Activated CD8-positive, alpha-beta memory T cell treated with anti-CD3 and anti-CD28 coated beads, Interleukin-2, amount 50 U/mL, for 1 hour (primary cell): ENCODE measurements around the gene CENPI.
"Not testable (repeated sequence)": the region's sequence is repeated elsewhere in the genome, so short reads cannot be mapped to it uniquely, and the experiment has no call there.

Experiments used
- DNase-seq: peaks from one replicate; pipeline ENCODE4 v3.0.0-alpha.2; 2020; ENCODE audit errors: extremely low read depth

The CENPI gene, protein sequence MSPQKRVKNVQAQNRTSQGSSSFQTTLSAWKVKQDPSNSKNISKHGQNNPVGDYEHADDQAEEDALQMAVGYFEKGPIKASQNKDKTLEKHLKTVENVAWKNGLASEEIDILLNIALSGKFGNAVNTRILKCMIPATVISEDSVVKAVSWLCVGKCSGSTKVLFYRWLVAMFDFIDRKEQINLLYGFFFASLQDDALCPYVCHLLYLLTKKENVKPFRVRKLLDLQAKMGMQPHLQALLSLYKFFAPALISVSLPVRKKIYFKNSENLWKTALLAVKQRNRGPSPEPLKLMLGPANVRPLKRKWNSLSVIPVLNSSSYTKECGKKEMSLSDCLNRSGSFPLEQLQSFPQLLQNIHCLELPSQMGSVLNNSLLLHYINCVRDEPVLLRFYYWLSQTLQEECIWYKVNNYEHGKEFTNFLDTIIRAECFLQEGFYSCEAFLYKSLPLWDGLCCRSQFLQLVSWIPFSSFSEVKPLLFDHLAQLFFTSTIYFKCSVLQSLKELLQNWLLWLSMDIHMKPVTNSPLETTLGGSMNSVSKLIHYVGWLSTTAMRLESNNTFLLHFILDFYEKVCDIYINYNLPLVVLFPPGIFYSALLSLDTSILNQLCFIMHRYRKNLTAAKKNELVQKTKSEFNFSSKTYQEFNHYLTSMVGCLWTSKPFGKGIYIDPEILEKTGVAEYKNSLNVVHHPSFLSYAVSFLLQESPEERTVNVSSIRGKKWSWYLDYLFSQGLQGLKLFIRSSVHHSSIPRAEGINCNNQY

DNA sequence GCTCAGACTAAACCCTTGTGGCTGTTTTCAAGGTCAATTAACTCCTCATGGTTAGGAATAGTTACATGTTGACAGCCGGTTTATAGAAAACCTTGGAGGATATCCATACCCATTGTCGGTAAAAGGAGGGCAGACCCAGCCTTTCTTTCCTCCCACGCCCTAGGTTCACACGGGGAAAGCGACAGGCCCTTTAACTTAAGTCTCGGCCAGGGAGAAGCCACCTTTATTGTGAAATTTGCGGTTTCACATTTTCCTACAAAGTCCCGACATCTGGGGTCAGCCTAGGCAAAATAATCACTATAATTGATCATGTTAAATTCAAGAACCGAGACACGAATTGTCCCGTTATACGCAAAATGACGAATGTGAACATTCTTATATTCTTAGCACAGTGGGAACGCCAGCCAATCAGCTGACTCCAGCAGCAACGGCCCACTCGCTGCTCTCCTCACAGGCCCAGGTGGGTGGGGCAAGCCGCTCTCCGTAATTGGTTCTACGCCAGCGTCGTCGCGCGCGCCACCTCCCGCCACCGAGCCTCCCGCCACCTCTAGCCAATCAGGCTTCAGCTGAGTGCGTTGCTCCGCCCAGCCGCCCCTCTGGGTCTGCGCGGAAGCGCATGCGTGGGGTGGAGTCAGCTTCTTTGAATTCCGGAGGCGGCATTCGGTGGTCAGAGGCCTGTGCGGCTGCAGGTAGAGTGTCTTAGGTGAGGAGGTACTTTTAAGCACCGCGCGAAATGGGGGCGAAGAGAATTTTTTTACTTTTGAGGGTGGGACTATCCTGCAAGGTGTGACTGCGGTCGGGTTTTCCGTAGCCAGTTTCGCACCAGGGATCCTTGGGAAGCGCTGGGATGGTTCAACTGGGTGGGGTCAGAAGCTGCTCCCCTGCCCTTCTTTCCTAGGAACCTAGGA, at the start of gene CENPI:
TSS of gene CENPI (plus strand) at position 659 of the 908 bp plus-strand sequence. CDS start 2,867 bp downstream, outside the sequence.
- peak; percentile 76 for DNase-seq

DNA sequence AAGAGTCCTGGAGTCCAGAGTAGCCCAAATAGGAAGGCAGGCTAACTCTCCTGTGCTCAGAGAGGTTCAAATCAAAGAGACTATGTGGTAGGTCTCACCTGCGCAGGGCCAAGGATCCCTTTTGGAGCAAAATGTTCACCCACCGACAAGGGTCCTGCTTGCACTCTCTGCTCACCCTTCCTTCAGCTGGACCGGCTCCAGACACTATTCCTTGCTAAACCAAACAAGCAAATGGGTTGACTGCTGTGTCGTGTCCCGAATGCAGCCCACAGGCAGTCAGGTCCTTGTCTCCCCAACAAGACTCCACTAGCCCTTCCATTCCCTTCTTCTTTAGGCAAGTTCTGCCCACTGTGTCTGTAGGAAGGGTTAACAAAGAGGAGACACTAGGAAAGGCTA, 46.9 kb upstream of the CENPI start:
- DNase-seq = no peak

DNA sequence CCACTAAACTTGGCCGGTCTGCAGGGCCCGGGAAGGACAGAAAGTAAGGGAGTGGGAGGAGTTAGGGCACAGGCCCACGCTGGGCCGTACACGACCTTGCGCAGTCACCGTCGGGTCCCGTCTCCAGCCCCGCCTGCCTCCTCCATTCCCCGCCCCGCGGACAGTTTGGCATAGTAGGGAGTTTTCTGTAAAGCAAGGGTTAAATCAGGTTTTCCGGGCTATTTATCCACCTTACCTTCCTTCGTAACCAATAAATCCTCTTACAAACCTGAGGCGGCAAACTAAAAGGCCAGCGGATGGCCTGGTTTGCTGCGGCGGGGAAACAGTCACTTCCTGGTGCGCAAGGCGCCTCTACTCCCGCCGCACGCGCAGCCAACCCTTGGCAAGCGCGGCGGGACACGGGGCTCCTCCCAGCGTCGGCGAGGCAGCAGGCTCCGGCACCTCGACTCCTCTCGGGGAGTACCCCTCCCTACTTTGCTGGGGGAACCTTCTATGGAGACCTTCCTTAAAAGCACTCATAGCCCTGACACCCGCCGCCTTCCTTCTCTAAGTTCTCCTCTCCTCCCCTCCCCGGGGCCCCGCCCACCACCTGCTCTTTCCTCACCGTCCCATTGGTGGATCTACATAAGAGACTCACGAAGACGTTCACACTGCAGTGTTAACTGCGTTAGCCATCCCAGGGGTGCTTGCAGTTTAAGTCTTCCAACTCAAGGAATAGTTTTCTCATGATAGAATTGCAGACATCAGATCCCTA, 46.3 kb upstream of the CENPI start, which contains the start of gene TRMT2B:
TSS of gene TRMT2B (minus strand) at position 563 of the 754 bp plus-strand sequence. CDS start 9,822 bp downstream, outside the sequence.
- peak; percentile 40 for DNase-seq

DNA sequence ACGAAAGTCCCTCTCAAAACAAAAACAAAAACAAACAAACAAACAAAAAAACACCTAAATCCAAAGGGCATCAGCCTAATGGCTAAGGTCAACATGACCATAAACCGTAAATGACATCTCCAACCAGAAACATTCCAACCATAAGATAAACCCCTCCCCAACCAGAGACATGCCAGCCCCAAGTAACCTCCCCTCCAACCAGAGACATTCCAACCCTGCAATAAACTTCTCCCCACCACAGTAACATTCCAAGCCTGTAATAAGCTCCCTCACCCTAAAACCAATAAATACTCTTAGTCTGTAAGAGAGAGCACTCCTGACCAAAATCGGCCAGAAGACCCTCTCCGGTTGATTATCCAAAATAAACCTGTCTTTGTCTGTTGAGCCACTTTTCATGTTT, 41.5 kb upstream of the CENPI start:
- DNase-seq = not testable (repeated sequence)

DNA sequence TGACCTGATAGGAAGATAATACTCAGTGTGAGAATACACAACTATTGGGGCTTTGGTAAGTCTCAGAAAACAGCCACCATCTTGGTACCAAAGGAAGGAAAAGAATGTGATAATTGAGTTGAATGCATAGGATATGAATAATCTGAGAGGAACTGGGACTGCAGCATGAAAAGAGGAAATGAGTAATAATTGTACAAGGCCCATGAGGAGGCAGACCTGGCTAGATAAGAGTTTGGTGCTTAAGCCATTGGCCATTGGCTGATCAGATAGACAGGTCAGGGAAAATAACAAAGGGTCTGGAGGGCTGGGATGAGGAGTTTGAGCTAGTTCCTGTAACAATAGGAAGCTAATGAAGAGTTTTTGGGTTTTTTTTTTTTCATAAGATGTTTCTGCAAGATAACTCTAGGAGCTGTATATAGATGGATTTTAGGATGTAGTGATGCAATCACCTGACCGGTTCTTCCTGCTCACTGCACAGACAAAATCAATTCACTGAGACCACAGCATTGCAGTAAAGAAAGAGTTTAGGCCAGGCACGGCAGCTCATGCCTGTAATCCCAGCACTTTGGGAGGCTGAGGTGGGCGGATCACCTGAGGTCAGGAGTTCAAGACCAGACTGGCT, 40.8 kb upstream of the CENPI start:
- no peak for DNase-seq

DNA sequence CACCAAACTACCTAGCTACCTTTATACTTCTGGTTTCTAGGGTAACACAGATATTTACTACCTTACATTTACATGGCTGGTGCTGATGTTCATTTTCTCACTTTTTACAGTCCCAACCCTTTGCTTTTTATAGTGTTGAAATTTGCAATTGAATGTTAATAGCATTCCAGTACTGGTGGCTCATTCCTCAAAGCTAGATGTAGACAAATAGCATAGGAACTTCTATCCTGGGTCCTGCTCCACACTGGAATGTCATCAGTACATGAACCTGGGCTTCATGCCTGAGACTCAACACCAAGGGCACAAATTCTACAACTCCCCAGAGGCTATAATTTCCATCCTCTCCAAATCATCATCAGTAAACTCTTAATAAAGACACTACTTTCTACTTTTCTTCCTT, 35.8 kb upstream of the CENPI start:
- DNase-seq = no peak

DNA sequence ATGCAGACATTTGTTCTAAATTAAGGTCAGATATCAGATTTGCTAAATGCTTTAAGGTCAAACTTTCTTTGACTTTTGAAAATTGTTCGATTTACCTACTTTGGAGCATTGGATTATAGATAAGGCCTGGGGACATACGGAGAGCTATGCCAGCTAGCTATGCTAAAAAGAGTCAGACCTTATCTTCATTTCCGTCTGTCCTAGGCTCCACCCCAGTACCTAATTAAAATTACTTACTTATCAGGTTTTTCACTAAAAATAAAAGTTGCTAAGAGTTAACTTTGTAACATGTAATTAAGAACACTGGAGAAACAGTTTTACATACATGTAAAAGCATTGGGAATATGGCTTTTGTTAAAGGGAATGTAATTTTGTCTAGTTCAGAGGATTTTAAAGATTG, 26.4 kb upstream of the CENPI start:
- no peak for DNase-seq

DNA sequence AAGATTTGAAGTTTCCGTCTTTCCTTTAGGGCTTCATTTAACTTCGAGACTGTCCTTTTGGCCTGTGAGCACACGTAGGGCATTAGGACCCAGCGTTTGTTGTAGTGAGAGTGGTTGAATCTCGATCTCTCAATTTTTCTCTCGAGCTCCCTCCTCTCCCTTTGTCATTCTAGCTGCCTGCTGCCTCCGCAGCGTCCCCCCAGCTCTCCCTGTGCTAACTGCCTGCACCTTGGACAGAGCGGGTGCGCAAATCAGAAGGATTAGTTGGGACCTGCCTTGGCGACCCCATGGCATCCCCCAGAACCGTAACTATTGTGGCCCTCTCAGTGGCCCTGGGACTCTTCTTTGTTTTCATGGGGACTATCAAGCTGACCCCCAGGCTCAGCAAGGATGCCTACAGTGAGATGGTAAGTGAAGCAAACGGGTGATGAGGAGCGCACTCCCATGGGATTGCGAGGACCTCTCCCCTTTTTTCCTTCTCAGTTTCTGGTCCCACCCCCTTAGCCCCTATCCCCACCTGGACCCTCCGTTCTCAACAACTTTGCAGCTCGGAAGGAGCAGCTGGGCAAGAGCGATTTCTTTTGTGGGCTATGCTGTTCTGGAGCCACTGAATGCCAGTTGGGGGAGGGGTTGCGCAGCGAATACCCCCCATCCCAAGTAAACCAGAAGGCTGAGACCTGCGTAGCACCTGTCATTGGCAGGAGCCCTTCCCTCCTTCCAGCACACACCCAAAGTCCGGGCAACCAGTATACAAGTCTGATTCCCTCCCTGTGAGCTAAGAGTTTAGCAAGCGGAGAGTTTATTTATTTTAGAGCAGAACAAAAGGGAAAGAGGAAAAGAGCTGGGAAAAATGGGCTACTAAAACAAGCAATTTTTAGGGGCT, 19.0 kb upstream of the CENPI start, which contains the start of gene TMEM35A:
TSS of gene TMEM35A (plus strand) at position 164 of the 883 bp plus-strand sequence. CDS start at position 288, 124 bp downstream.
- no peak for DNase-seq

DNA sequence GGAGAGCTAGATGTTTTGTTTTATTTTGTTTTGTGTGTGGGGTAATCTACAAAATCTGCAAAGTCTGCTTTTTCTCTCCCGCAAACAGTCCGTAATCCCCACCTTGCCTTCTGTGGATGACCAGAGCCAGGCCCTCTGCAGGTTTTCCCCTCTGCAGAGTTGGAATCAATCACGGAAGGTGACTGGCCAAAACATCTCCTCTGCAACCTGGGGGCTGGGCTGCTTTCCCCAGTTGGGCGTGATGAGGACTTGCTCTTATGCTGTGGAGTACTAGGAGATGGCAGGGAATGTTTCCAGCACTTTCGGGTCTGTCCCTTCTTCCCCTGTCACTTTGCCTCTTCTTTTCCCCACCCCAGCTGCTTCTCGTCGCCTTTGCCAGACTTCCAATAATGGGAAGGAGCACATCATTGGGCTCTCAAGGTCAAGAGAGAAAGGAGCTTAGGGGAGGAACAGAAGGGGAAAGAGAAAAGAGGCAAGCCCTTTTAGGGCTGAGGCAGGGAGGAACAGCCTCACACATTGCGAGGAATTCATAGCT, 18.2 kb upstream of the CENPI start:
- no peak for DNase-seq

DNA sequence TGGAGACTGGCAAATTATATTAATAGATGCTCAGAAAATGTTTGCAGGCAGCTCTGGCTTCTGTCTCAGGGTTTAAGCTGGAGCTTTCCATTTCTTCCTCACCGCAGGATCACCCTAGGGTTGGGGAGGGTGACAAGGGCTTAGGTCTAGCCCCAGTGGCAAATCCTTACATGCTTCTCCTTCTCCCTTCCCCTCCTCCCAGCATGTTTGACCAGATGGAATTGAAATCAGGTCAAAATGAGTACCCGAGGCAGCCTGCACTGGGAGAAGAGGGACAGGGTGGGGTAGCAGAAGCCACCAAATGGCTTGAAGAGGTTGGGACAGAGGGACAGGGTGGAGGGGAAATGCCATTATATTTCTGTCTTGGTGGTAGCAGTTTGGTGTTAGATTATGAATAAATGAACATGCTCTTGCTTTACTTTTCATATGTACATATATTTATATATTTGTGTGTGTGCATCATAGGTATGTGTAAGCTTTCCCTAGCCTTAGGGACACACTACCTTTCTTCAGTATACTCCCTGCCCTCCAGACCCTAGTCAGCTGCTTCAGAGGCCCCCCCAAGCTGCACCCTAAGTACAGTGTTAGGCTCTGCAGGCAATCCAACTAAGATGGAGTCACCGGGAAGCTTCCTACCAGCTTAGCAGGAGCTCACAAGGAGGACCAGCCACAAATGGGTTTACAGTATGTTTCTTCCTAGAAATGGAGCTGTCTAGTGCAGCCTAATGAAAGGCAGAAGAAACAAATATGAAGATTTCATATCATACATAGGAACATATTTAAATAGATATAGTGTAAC, 17.5 kb upstream of the CENPI start:
- no peak for DNase-seq

DNA sequence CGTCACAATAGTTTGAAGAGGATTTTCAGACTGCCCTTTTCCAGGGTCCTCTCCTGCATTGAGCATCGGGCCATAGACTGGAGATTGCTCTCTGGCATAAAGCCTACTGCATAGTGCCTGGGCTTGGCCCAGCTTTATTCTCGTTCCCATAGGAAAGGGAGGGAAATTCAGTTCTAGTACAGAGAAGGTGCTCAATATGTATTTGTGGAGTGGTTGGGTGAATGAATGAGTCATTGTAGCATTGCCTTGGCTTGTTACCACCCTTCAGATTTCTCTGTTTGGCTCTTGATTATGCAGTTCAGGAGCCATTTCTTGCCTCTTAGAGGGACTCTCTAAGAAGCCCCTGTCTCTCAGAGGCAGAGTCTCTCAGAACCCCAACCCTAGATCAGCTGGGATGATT, 16.8 kb upstream of the CENPI start:
- DNase-seq = no peak

DNA sequence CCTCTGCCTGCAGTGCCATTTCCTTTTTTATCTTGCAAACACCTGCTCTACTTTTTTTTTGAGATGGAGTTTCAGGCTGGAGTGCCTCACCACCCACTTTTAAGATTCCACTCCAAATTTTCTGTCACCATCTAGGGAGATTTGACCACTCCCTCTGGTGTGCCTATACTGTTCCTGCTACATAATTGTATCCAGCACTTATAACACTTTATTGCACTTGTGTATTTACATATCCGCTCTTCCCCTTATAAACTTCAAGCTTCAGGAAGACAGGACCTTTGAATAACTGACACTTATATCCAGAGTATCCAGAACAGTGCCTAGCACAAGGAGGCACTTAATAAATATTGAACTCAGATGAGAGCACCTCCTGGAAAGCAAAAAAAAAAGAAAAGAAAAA, 6.2 kb upstream of the CENPI start:
- DNase-seq = no peak

DNA sequence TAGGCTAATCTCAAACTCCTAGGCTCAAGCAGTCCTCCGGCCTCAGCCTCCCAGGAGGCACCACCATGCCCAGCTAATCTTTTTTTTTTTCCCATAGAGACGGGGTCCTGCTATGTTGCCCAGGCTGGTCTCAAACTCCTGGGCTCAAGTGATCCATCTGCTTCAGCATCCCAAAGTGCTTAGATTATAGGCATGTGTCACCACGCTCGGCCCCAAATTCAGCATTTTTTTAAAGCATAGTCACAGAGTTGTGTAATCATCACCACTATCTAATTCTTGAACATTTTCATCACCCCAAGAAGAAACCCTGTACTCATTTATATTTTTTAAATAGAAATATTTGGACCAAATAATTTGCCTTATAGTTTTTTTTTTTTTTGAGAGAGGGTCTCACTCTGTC, 10.3 kb downstream of the CENPI start:
- no peak for DNase-seq

DNA sequence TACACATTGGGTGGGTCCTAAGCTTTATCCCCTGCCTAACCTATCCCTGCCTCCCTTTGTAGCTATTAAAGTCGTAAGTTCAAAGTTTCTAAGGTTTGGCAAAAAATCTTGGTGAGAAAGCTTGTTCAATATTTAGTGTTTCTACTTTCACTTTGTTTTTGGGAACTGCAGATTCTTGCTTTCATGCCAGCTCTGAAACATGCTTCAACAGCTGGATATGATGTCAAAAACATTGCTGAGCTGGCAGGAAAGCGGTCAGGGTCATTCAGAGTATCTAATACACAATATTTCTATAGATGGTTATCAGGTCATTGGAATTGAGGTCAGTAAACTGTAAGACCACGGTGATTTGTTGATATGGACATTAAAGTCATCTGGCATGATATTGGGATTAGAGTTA, 19.7 kb downstream of the CENPI start:
- no peak for DNase-seq

DNA sequence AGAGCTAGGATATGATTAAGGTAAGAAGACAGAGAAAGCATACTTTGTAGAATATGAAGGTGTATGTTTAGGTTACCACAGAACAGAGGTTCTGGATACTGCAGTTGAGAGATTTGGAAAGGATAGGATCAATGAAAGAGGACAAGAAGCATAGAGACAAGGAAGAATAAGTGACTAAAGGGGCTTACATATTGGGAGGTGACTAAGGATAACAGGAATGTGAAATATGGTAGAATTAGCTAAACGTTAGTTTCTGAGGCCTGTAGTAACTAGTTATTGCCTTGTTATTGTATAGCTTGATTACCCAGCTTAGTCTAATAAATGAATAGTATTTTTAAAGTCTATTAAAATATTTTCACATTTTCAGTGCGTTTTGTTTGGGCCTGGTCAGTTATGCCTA, 38.2 kb downstream of the CENPI start:
- DNase-seq = no peak
